ENCODE measurements around the gene TXLNB.

TXLNB gene

GRCh38 chr6:139201378-139201777 lies 90.4 kb downstream of the TXLNB start:
- no peak for DNase-seq
- in situ Hi-C loops (cut with HindIII; ENCODE audit: low pct_ligation_motif_present, low pct_unique_long_range_greater_than_20kb, low sequenced_read_pairs) = no loop called here

- in situ Hi-C loops (cut with HindIII; ENCODE audit: low pct_ligation_motif_present, low pct_unique_long_range_greater_than_20kb, low sequenced_read_pairs) = no loop called here
- DNase-seq = no peak
These were observed 93.1 kb downstream of the TXLNB start for GRCh38 chr6:139198529-139199288.

GRCh38 chr6:139194740-139195139 lies 97.1 kb downstream of the TXLNB start:
- in situ Hi-C loops (cut with HindIII; ENCODE audit: low pct_ligation_motif_present, low pct_unique_long_range_greater_than_20kb, low sequenced_read_pairs) = no loop called here
- DNase-seq = no peak
